ENCODE results near the gene SRD5A3. TPM values are rescaled to one million over a fixed set of nuclear protein-coding genes. Genes with fewer than 3 reads are reported as not detected.
"Not testable (repeated sequence)": the region's sequence is repeated elsewhere in the genome, so short reads cannot be mapped to it uniquely, and the experiment has no call there.

SRD5A3 gene
- total RNA-seq, 2 experiments from 2014 or later: 11.8 to 12.0 TPM

- H3K27me3 Mint-ChIP-seq: peaks cover 4% of the 10 kb centered on the region
- H3K4me1 Mint-ChIP-seq: peaks cover 8% of the 10 kb centered on the region
- ChIA-PET CTCF (interaction anchor here (1.2 kb wide), 1 partner anchor 14 kb away, joined by 3 read pairs; no protein-coding TSS in a partner anchor), POLR2A (no interaction called here)
- H3K36me3 Mint-ChIP-seq (ENCODE audit: low read depth): peaks cover 4% of the 10 kb centered on the region
- peaks cover 9% of the 10 kb centered on the region for H3K9me3 Mint-ChIP-seq
- no peak overlapping the region for H3K27ac Mint-ChIP-seq
- H3K4me3 Mint-ChIP-seq: no peak overlapping the region
- no peak for DNase-seq
Observed at GRCh38 chr4:55326629-55327028, 19.4 kb upstream of the SRD5A3 start.

GRCh38 chr4:55329012-55329411, 17.0 kb upstream of the SRD5A3 start:
- H3K4me3 Mint-ChIP-seq: no peak overlapping the region
- peaks cover 4% of the 10 kb centered on the region for H3K36me3 Mint-ChIP-seq (ENCODE audit: low read depth)
- CTCF ChIA-PET: interaction anchor here (1.4 kb wide), 1 partner anchor 17 kb away, joined by 4 read pairs; the partner anchor contains the start of gene SRD5A3
- DNase-seq: no peak
- H3K4me1 Mint-ChIP-seq: peaks cover 8% of the 10 kb centered on the region
- no peak overlapping the region for H3K27ac Mint-ChIP-seq
- POLR2A ChIA-PET: no interaction called here
- H3K27me3 Mint-ChIP-seq: peaks cover 4% of the 10 kb centered on the region
- peaks cover 9% of the 10 kb centered on the region for H3K9me3 Mint-ChIP-seq

GRCh38 chr4:55330241-55330640, 15.8 kb upstream of the SRD5A3 start:
- Mint-ChIP-seq H3K36me3 (ENCODE audit: low read depth) (peaks cover 4% of the 10 kb centered on the region), H3K27ac (no peak overlapping the region), H3K4me1 (peaks cover 8% of the 10 kb centered on the region), H3K4me3 (no peak overlapping the region), H3K27me3 (peaks cover 2% of the 10 kb centered on the region), H3K9me3 (peaks cover 9% of the 10 kb centered on the region)
- ChIA-PET POLR2A (no interaction called here), CTCF (no interaction called here)
- DNase-seq: no peak

GRCh38 chr4:55336138-55337034, 9.7 kb upstream of the SRD5A3 start:
- CTCF ChIA-PET: interaction anchor here (1.7 kb wide), 1 partner anchor 9 kb away, joined by 14 read pairs; the partner anchor contains the start of gene SRD5A3
- no peaks in the 10 kb centered on the region for H3K27me3 Mint-ChIP-seq
- H3K9me3 Mint-ChIP-seq: no peaks in the 10 kb centered on the region
- H3K4me3 Mint-ChIP-seq: no peak overlapping the region
- peaks cover 11% of the 10 kb centered on the region for H3K4me1 Mint-ChIP-seq
- no peaks in the 10 kb centered on the region for H3K36me3 Mint-ChIP-seq (ENCODE audit: low read depth)
- POLR2A ChIA-PET: interaction anchor here (1.6 kb wide), 1 partner anchor 9 kb away, joined by 6 read pairs; the partner anchor contains the start of gene SRD5A3
- no peak overlapping the region for H3K27ac Mint-ChIP-seq
- no peak for DNase-seq

- ChIA-PET CTCF (no interaction called here), POLR2A (no interaction called here)
- no peak overlapping the region for H3K27ac Mint-ChIP-seq
- H3K9me3 Mint-ChIP-seq: no peaks in the 10 kb centered on the region
- DNase-seq: no peak
- no peaks in the 10 kb centered on the region for H3K36me3 Mint-ChIP-seq (ENCODE audit: low read depth)
- H3K27me3 Mint-ChIP-seq: no peaks in the 10 kb centered on the region
- H3K4me3 Mint-ChIP-seq: no peak overlapping the region
- peaks cover 11% of the 10 kb centered on the region for H3K4me1 Mint-ChIP-seq
Observed at GRCh38 chr4:55337944-55338343, 8.1 kb upstream of the SRD5A3 start.

- no peak for DNase-seq
- Mint-ChIP-seq H3K27me3 (no peaks in the 10 kb centered on the region), H3K4me3 (no peak overlapping the region), H3K27ac (no peak overlapping the region), H3K9me3 (no peaks in the 10 kb centered on the region), H3K4me1 (peaks cover 11% of the 10 kb centered on the region), H3K36me3 (ENCODE audit: low read depth) (no peaks in the 10 kb centered on the region)
- POLR2A ChIA-PET: no interaction called here
- CTCF ChIA-PET: no interaction called here
Observed at GRCh38 chr4:55338486-55338885, 7.6 kb upstream of the SRD5A3 start.

- Mint-ChIP-seq H3K27me3 (no peaks in the 10 kb centered on the region), H3K4me3 (no peak overlapping the region), H3K4me1 (peaks cover 15% of the 10 kb centered on the region), H3K36me3 (ENCODE audit: low read depth) (no peaks in the 10 kb centered on the region), H3K9me3 (no peaks in the 10 kb centered on the region), H3K27ac (no peak overlapping the region)
- no peak for DNase-seq
- POLR2A ChIA-PET: no interaction called here
- CTCF ChIA-PET: no interaction called here
Observed at GRCh38 chr4:55340266-55340665, 5.8 kb upstream of the SRD5A3 start.

- DNase-seq: no peak
- H3K4me1 Mint-ChIP-seq: peaks cover 25% of the 10 kb centered on the region
- H3K36me3 Mint-ChIP-seq (ENCODE audit: low read depth): no peaks in the 10 kb centered on the region
- POLR2A ChIA-PET: interaction anchor here (2.3 kb wide), 1 partner anchor 202 kb away, joined by 8 read pairs; no protein-coding TSS in a partner anchor
- H3K4me3 Mint-ChIP-seq: no peak overlapping the region
- no peaks in the 10 kb centered on the region for H3K27me3 Mint-ChIP-seq
- CTCF ChIA-PET: interaction anchor here (2.3 kb wide), 1 partner anchor 210 kb away, joined by 13 read pairs; no protein-coding TSS in a partner anchor
- no peak overlapping the region for H3K27ac Mint-ChIP-seq
- H3K9me3 Mint-ChIP-seq: no peaks in the 10 kb centered on the region
Observed at GRCh38 chr4:55343887-55344286, 2.2 kb upstream of the SRD5A3 start.

- DNase-seq: no peak
- POLR2A ChIA-PET: interaction anchor here (0.7 to 2.3 kb wide), 8 partner anchors 9 to 209 kb away, joined by 3 to 21 read pairs (median 4); partner anchors contain the start of gene TMEM165
- no peak overlapping the region for H3K4me3 Mint-ChIP-seq
Observed at GRCh38 chr4:55345054-55345453, 988 bp upstream of the SRD5A3 start.

GRCh38 chr4:55346851-55347255, 811 bp downstream of the SRD5A3 start:
- Mint-ChIP-seq H3K27ac (peak overlapping the region; percentile 60), H3K4me1 (peaks cover 25% of the 10 kb centered on the region), H3K4me3 (peak overlapping the region; percentile 79), H3K27me3 (no peaks in the 10 kb centered on the region), H3K36me3 (ENCODE audit: low read depth) (peaks cover 4% of the 10 kb centered on the region), H3K9me3 (no peaks in the 10 kb centered on the region)
- CTCF ChIA-PET: interaction anchor here (0.6 to 3.2 kb wide), 10 partner anchors 9 to 199 kb away, joined by 3 to 56 read pairs (median 11); partner anchors contain the start of genes CLOCK and TMEM165
- POLR2A ChIA-PET: interaction anchor here (1.5 to 2.3 kb wide), 4 partner anchors 49 to 89 kb away, joined by 4 to 21 read pairs (median 6); partner anchors contain the start of gene TMEM165
- no peak for DNase-seq

More at GRCh38 chr4:55345054-55345453, 988 bp upstream of the SRD5A3 start:
- CTCF ChIA-PET: interaction anchor here (0.7 to 3.2 kb wide), 23 partner anchors 9 to 706 kb away, joined by 3 to 56 read pairs (median 5); partner anchors contain the start of genes CEP135, CLOCK, NMU and TMEM165
- Mint-ChIP-seq H3K4me1 (peaks cover 25% of the 10 kb centered on the region), H3K27ac (no peak overlapping the region), H3K36me3 (ENCODE audit: low read depth) (no peaks in the 10 kb centered on the region), H3K9me3 (no peaks in the 10 kb centered on the region), H3K27me3 (no peaks in the 10 kb centered on the region)

GRCh38 chr4:55347610-55348228, 1.7 kb downstream of the SRD5A3 start:
- H3K36me3 Mint-ChIP-seq (ENCODE audit: low read depth): peaks cover 13% of the 10 kb centered on the region
- H3K9me3 Mint-ChIP-seq: peaks cover 3% of the 10 kb centered on the region
- H3K27me3 Mint-ChIP-seq: no peaks in the 10 kb centered on the region
- CTCF ChIA-PET: interaction anchor here (0.6 to 3.2 kb wide), 5 partner anchors 8 to 198 kb away, joined by 3 to 56 read pairs (median 17); partner anchors contain the start of genes CLOCK and TMEM165
- peak overlapping the region; percentile 79 for H3K4me3 Mint-ChIP-seq
- POLR2A ChIA-PET: no interaction called here
- H3K27ac Mint-ChIP-seq: no peak overlapping the region
- no peak for DNase-seq
- peaks cover 25% of the 10 kb centered on the region for H3K4me1 Mint-ChIP-seq

GRCh38 chr4:55348466-55348865, 2.4 kb downstream of the SRD5A3 start:
- peaks cover 20% of the 10 kb centered on the region for H3K36me3 Mint-ChIP-seq (ENCODE audit: low read depth)
- peaks cover 6% of the 10 kb centered on the region for H3K9me3 Mint-ChIP-seq
- ChIA-PET POLR2A (no interaction called here), CTCF (no interaction called here)
- no peak overlapping the region for H3K4me3 Mint-ChIP-seq
- no peaks in the 10 kb centered on the region for H3K27me3 Mint-ChIP-seq
- H3K4me1 Mint-ChIP-seq: peaks cover 25% of the 10 kb centered on the region
- no peak for DNase-seq
- no peak overlapping the region for H3K27ac Mint-ChIP-seq

- H3K27me3 Mint-ChIP-seq: not testable (repeated sequence)
Observed at GRCh38 chr4:55350870-55351269, 4.8 kb downstream of the SRD5A3 start.

More at GRCh38 chr4:55350870-55351269, 4.8 kb downstream of the SRD5A3 start:
- POLR2A ChIA-PET, H3K4me3 Mint-ChIP-seq, H3K9me3 Mint-ChIP-seq, H3K27ac Mint-ChIP-seq, CTCF ChIA-PET, DNase-seq: not testable (repeated sequence)
- H3K36me3 Mint-ChIP-seq (ENCODE audit: low read depth): peaks cover 28% of the 10 kb centered on the region
- peaks cover 18% of the 10 kb centered on the region for H3K4me1 Mint-ChIP-seq
